Caco-2 (cell line): ENCODE measurements around the gene ZMYND8. TPM values are rescaled to one million over a fixed set of nuclear protein-coding genes. Genes with fewer than 3 reads are reported as not detected.

Source experiments
- BruUV-seq: library from RNA; stranded (reverse); fragments of 400-500 nt; replicated peaks from 2 replicates; lab custom pipeline; 2021; lab: Mats Ljungman, UMichigan
- CTCF ChIA-PET: fragments of 300-600 bp; sonication (Branson Sonifier 250); formaldehyde crosslinking; loops from one replicate; lab custom pipeline; 2022; ENCODE audit warnings: antibody characterized with exemption; lab: Charles Lee
- POLR2A ChIA-PET: fragments of 300-600 bp; sonication (Branson Sonifier 250); formaldehyde crosslinking; loops from one replicate; lab custom pipeline; 2022; ENCODE audit warnings: antibody characterized with exemption; lab: Charles Lee
- DNase-seq, 2 experiments: peaks; one replicate each; pipeline versions ENCODE4 v3.0.0 to v3.0.0-alpha.2; 2020 to 2022
- H3K27me3 ChIP-seq: replicated peaks from 2 replicates; pipeline ENCODE4 v1.6.0; 2011; ENCODE audit warnings: low read length; ENCODE audit not compliant: control insufficient read depth, insufficient read depth
- H3K36me3 ChIP-seq: 2 replicates; pipeline ENCODE4 v1.5.1; 2011; ENCODE audit warnings: low read length; ENCODE audit not compliant: control insufficient read depth, insufficient read depth
- H3K4me1 ChIP-seq: fragments of 250-450 bp; sonication (Bioruptor Pico); 2 replicates; pipeline ENCODE4 v1.5.1; 2020; ENCODE audit warnings: mild to moderate bottlenecking
- H3K4me3 ChIP-seq: 2 replicates; pipeline ENCODE4 v1.5.1; 2011; ENCODE audit warnings: low read depth, mild to moderate bottlenecking, control low read depth, low read length
- H3K9me3 ChIP-seq: fragments of 250-450 bp; sonication (Bioruptor Pico); 2 replicates; pipeline ENCODE4 v1.5.1; 2020; ENCODE audit warnings: mild to moderate bottlenecking, moderate library complexity
- H3K27ac Mint-ChIP-seq: one replicate; pipeline ENCODE4 v1.8.0; 2022; ENCODE audit warnings: mixed read lengths; ENCODE audit not compliant: unreplicated experiment
- H3K27me3 Mint-ChIP-seq: one replicate; pipeline ENCODE4 v1.8.0; 2022; ENCODE audit warnings: mixed read lengths; ENCODE audit not compliant: insufficient read depth, unreplicated experiment
- H3K36me3 Mint-ChIP-seq: one replicate; pipeline ENCODE4 v1.8.0; 2022; ENCODE audit warnings: mild to moderate bottlenecking, mixed read lengths; ENCODE audit not compliant: insufficient read depth, unreplicated experiment
- H3K4me1 Mint-ChIP-seq: one replicate; pipeline ENCODE4 v1.8.0; 2022; ENCODE audit warnings: low read depth, mixed read lengths; ENCODE audit not compliant: unreplicated experiment
- H3K4me3 Mint-ChIP-seq: one replicate; pipeline ENCODE4 v1.8.0; 2022; ENCODE audit warnings: mild to moderate bottlenecking, moderate library complexity, mixed read lengths; ENCODE audit not compliant: unreplicated experiment
- H3K9me3 Mint-ChIP-seq: one replicate; pipeline ENCODE4 v1.8.0; 2022; ENCODE audit warnings: mixed read lengths; ENCODE audit not compliant: unreplicated experiment
- CTCF ChIP-seq, 2 experiments: fragments of 200-600 bp in 1 of 2; IDR thresholded peaks; 1 replicate in 1 of 2; 2 replicates in 1 of 2; pipeline versions ENCODE4 v1.5.1 to v1.8.0; 2011 to 2022; ENCODE audit warnings: antibody characterized with exemption in 1 of 2, control low read depth in 1 of 2, inconsistent platforms in 1 of 2, low read depth in 1 of 2, low read length in 1 of 2, mild to moderate bottlenecking in 1 of 2, moderate library complexity in 1 of 2; ENCODE audit not compliant: insufficient read depth in 1 of 2, severe bottlenecking in 1 of 2, unreplicated experiment in 1 of 2
- intact Hi-C: fragments of 100-400 bp; cut with micrococcal nuclease; formaldehyde crosslinking; loops from one replicate; pipeline ENCODE4 v1.10.0; 2022; ENCODE audit not compliant: unreplicated experiment
- total RNA-seq: library from RNA; stranded (reverse); gene quantifications from 2 replicates; pipeline ENCODE4 v1.2.3, GENCODE V29; 2022

ZMYND8 gene
- total RNA-seq, 1 experiment from 2014 or later = 194 TPM

DNA sequence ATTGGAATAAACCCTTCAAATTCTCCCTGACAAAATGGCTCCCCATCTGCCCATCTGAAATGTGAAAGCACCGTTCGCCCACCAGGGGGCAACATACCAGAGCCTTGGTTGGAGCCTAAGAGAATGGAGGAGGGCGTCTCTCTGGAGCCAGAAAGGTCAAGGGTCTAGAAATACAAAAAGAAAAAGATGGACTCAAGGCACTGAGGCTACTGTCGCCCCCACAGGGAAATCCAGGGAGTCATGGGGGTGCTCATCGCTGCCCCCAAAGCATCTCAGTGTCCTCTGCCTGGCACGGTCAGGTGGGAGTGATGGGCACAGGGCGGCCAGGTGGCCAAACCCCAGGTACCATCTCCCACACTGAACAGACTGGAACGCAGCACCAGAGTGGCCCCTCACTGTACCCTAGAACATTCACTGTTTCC, 136.3 kb downstream of the ZMYND8 start:
- H3K4me1 Mint-ChIP-seq = peaks cover 9% of the 10 kb centered on the region
- intact Hi-C loops = loop anchor here (1.0 to 2.0 kb wide), 2 partner anchors 15 to 401 kb away; no protein-coding TSS in a partner anchor
- no TSS peak for BruUV-seq
- Histone ChIP-seq H3K9me3 (no peaks in the 10 kb centered on the region), H3K27me3 (no peaks in the 10 kb centered on the region), H3K36me3 (peaks cover 32% of the 10 kb centered on the region), H3K4me1 (no peaks in the 10 kb centered on the region), H3K4me3 (no peak overlapping the region)
- ChIA-PET CTCF (interaction anchor here (0.7 to 4.1 kb wide), 2 partner anchors 164 to 449 kb away, joined by 3 to 21 read pairs; no protein-coding TSS in a partner anchor), POLR2A (no interaction called here)
- peak; percentile 72 to 81 for DNase-seq
- H3K9me3 Mint-ChIP-seq = no peaks in the 10 kb centered on the region
- no peaks in the 10 kb centered on the region for H3K27me3 Mint-ChIP-seq
- H3K27ac Mint-ChIP-seq = no peak overlapping the region
- H3K36me3 Mint-ChIP-seq = peaks cover 99% of the 10 kb centered on the region
- H3K4me3 Mint-ChIP-seq = no peak overlapping the region
- peak; percentile 85 to 93 for TF ChIP-seq CTCF (IDR thresholded peaks at IDR 0.05; ENCODE audit: insufficient read depth in 1 of 2, low read depth in 1 of 2, low read length in 1 of 2, severe bottlenecking in 1 of 2, unreplicated experiment in 1 of 2)

DNA sequence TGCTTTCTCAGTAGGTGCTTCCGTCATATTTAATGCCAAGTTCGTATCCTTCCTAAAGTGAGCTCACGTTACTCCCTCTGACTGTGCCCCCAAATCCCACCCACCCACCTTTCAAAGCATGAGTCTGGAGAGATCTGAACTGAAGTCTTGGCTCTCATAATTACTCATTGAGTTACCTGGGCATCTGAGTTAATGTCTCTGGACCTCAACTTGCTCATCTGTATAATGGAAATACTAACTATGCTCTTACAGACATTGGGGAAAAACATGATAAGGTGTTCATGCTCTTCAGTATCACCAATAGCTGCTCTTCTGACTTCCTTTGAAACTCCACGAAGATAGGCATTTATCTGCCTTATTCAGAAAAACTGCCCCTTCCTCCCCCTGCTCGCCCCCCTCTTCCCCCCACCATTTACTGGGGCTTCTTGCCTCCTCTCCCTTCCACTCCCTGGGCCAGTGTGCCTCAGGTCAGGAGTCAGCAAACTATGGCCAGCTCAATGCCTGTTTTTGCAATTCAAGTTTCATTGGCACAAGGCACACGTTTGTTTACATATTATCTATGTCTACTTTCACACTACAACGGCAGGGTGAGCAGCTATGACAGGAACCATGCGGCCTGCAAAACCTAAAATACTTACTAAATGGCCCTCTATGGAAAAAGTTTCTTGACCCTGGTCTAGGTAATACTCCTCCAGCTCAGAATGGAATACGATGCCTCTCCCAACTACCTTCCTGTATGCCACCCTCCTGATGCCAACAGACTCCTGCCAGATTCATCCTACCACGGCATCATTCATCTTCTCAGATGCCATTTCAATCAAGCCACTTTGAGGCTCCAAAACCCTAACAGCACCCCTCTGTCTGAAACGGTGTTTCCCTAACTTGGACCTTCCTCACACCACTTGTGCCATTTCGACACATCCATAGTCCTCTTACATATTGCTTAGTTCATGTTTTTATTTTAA, 138.7 kb downstream of the ZMYND8 start:
- Histone ChIP-seq H3K4me3 (no peak overlapping the region), H3K4me1 (no peaks in the 10 kb centered on the region), H3K27me3 (no peaks in the 10 kb centered on the region), H3K36me3 (peaks cover 34% of the 10 kb centered on the region), H3K9me3 (no peaks in the 10 kb centered on the region)
- no peaks in the 10 kb centered on the region for H3K27me3 Mint-ChIP-seq
- TF ChIP-seq CTCF (IDR thresholded peaks at IDR 0.05; ENCODE audit: insufficient read depth in 1 of 2, low read depth in 1 of 2, low read length in 1 of 2, severe bottlenecking in 1 of 2, unreplicated experiment in 1 of 2) = no peak
- CTCF ChIA-PET = interaction anchor here (0.7 to 4.1 kb wide), 4 partner anchors 12 to 166 kb away, joined by 3 to 21 read pairs (median 4); no protein-coding TSS in a partner anchor
- no peaks in the 10 kb centered on the region for H3K9me3 Mint-ChIP-seq
- H3K27ac Mint-ChIP-seq = no peak overlapping the region
- no peaks in the 10 kb centered on the region for H3K4me1 Mint-ChIP-seq
- peaks cover 75% of the 10 kb centered on the region for H3K36me3 Mint-ChIP-seq
- intact Hi-C loops = no loop called here
- no peak overlapping the region for H3K4me3 Mint-ChIP-seq
- POLR2A ChIA-PET = interaction anchor here (0.5 to 0.6 kb wide), 2 partner anchors 141 to 1181 kb away, joined by 3 to 4 read pairs; no protein-coding TSS in a partner anchor
- BruUV-seq = TSS peak; percentile 18
- no peak for DNase-seq

DNA sequence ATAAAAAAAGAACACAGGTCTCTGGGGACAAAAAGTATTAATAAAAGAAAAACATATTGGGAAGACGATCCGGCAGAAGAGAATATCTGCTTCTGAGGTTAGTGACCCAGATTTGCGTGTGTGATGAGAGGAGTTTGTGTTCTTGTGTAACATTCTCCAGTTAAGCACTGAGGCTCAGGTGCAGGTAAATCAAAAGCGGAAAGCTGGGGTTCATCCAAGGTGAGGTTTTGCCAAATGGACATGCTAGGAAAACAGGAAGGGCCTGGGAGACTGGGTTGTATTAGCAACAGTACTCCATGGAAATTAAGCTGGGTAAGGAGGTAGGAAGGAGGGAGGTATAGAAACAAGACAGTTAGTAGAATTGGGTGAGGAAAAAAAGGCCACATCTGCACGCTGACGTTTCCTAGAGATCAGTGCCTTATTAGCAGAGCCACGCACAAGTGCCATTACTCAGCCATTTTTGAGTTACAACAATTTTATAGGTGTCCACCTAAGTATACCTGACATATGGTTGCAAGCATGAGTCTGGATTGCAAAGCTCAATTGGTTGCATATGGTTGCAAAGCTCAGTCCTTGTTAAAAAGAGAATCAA, 139.6 kb downstream of the ZMYND8 start:
- CTCF ChIA-PET = interaction anchor here (0.7 to 4.1 kb wide), 4 partner anchors 11 to 167 kb away, joined by 3 to 21 read pairs (median 4); no protein-coding TSS in a partner anchor
- intact Hi-C loops = no loop called here

More for the DNA sequence above, 139.6 kb downstream of the ZMYND8 start:
- no TSS peak for BruUV-seq
- H3K4me3 Mint-ChIP-seq = no peak overlapping the region
- H3K4me1 ChIP-seq = no peaks in the 10 kb centered on the region
- H3K27me3 Mint-ChIP-seq = no peaks in the 10 kb centered on the region
- POLR2A ChIA-PET = interaction anchor here (0.5 to 0.6 kb wide), 3 partner anchors 142 to 1182 kb away, joined by 3 to 9 read pairs (median 4); no protein-coding TSS in a partner anchor
- no peak for DNase-seq
- H3K4me1 Mint-ChIP-seq = no peaks in the 10 kb centered on the region
- no peaks in the 10 kb centered on the region for H3K27me3 ChIP-seq
- no peak overlapping the region for H3K4me3 ChIP-seq
- no peaks in the 10 kb centered on the region for H3K9me3 Mint-ChIP-seq
- peaks cover 38% of the 10 kb centered on the region for H3K36me3 ChIP-seq
- no peak for TF ChIP-seq CTCF (IDR thresholded peaks at IDR 0.05; ENCODE audit: insufficient read depth in 1 of 2, low read depth in 1 of 2, low read length in 1 of 2, severe bottlenecking in 1 of 2, unreplicated experiment in 1 of 2)
- H3K36me3 Mint-ChIP-seq = peaks cover 67% of the 10 kb centered on the region
- H3K27ac Mint-ChIP-seq = no peak overlapping the region
- no peaks in the 10 kb centered on the region for H3K9me3 ChIP-seq
